Stimulated activated CD8-positive, alpha-beta memory T cell treated with anti-CD3 and anti-CD28 coated beads, Interleukin-4, amount 100 ng/mL, for 4 hours (primary cell): ENCODE data around the gene MAGI1.
"Not testable (repeated sequence)": the region's sequence is repeated elsewhere in the genome, so short reads cannot be mapped to it uniquely, and the experiment has no call there.

ENCODE experiments used
- DNase-seq, 2 donors: peaks; one replicate each; pipeline ENCODE4 v3.0.0-alpha.2; 2020; ENCODE audit warnings: low read depth in 2 of 2, low spot score in 1 of 2

The MAGI1 gene

GRCh38 chr3:65723985-65724384, 314.7 kb downstream of the MAGI1 start:
- no peak for DNase-seq

- no peak for DNase-seq
Measured at GRCh38 chr3:65723011-65723410, 315.7 kb downstream of the MAGI1 start.

GRCh38 chr3:65720989-65721737, 317.6 kb downstream of the MAGI1 start:
- DNase-seq: no peak

- DNase-seq: not testable (repeated sequence)
Measured at GRCh38 chr3:65719639-65720038, 319.1 kb downstream of the MAGI1 start.

GRCh38 chr3:65717676-65718346, 320.9 kb downstream of the MAGI1 start:
- DNase-seq: no peak

- no peak for DNase-seq
Measured at GRCh38 chr3:65716071-65716751, 322.5 kb downstream of the MAGI1 start.

GRCh38 chr3:65714134-65714533, 324.6 kb downstream of the MAGI1 start:
- DNase-seq: no peak

- no peak for DNase-seq
Measured at GRCh38 chr3:65713016-65713415, 325.7 kb downstream of the MAGI1 start.

GRCh38 chr3:65712140-65712539, 326.6 kb downstream of the MAGI1 start:
- DNase-seq: no peak

- DNase-seq: no peak
Measured at GRCh38 chr3:65706776-65707568, 331.7 kb downstream of the MAGI1 start.

- no peak for DNase-seq
Measured at GRCh38 chr3:65706301-65706700, 332.4 kb downstream of the MAGI1 start.

GRCh38 chr3:65703820-65704219, 334.9 kb downstream of the MAGI1 start:
- DNase-seq: no peak

GRCh38 chr3:65703026-65703425, 335.7 kb downstream of the MAGI1 start:
- no peak for DNase-seq

GRCh38 chr3:65702202-65702601, 336.5 kb downstream of the MAGI1 start:
- DNase-seq: no peak

- no peak for DNase-seq
Measured at GRCh38 chr3:65701516-65701915, 337.2 kb downstream of the MAGI1 start.

- no peak for DNase-seq
Measured at GRCh38 chr3:65689436-65689835, 349.3 kb downstream of the MAGI1 start.

- DNase-seq: no peak
Measured at GRCh38 chr3:65687741-65688140, 351.0 kb downstream of the MAGI1 start.

GRCh38 chr3:65685621-65686235, 353.0 kb downstream of the MAGI1 start:
- DNase-seq: no peak

GRCh38 chr3:65678516-65678915, 360.2 kb downstream of the MAGI1 start:
- DNase-seq: no peak

- DNase-seq: no peak
Measured at GRCh38 chr3:65677486-65678010, 361.2 kb downstream of the MAGI1 start.

GRCh38 chr3:65676580-65676979, 362.1 kb downstream of the MAGI1 start:
- no peak for DNase-seq
